GM06990 (cell line): ENCODE measurements around the gene OR5J2.

Experiments used
- DNase-seq: peaks from one replicate; pipeline ENCODE4 v3.0.0-alpha.2; 2011; ENCODE audit not compliant: insufficient read length; ENCODE audit errors: extremely low read depth
- H3K27me3 ChIP-seq: replicated peaks from 2 replicates; pipeline ENCODE4 v1.6.0; 2011; ENCODE audit warnings: low read length; ENCODE audit not compliant: control insufficient read depth, insufficient read depth
- H3K36me3 ChIP-seq: 2 replicates; pipeline ENCODE4 v1.5.1; 2011; ENCODE audit warnings: low read length; ENCODE audit not compliant: control insufficient read depth, insufficient read depth
- H3K4me3 ChIP-seq: replicated peaks from 2 replicates; pipeline ENCODE4 v1.5.1; 2011; ENCODE audit warnings: low read depth, mild to moderate bottlenecking, control low read depth, low read length
- CTCF ChIP-seq: IDR thresholded peaks from 2 replicates; pipeline ENCODE4 v1.5.1; 2011; ENCODE audit warnings: low read length, control low read depth, mild to moderate bottlenecking, inconsistent platforms; ENCODE audit not compliant: insufficient read depth, poor library complexity, severe bottlenecking

OR5J2 gene

GRCh38 chr11:56163804-56164203 lies 12.6 kb upstream of the OR5J2 start:
- Histone ChIP-seq H3K4me3 (no peak overlapping the region), H3K36me3 (no peaks in the 10 kb centered on the region), H3K27me3 (no peaks in the 10 kb centered on the region)
- TF ChIP-seq CTCF = no peak
- DNase-seq = no peak

GRCh38 chr11:56172256-56172830 lies 4.1 kb upstream of the OR5J2 start:
- no peak for DNase-seq
- Histone ChIP-seq H3K36me3 (no peaks in the 10 kb centered on the region), H3K4me3 (no peak overlapping the region), H3K27me3 (no peaks in the 10 kb centered on the region)
- TF ChIP-seq CTCF = no peak

GRCh38 chr11:56183459-56183858 lies 7.0 kb downstream of the OR5J2 start:
- no peak for TF ChIP-seq CTCF
- H3K4me3 ChIP-seq = no peak overlapping the region
- no peaks in the 10 kb centered on the region for H3K36me3 ChIP-seq
- no peak for DNase-seq
- H3K27me3 ChIP-seq = no peaks in the 10 kb centered on the region

GRCh38 chr11:56188602-56189001 lies 12.2 kb downstream of the OR5J2 start:
- TF ChIP-seq CTCF = no peak
- Histone ChIP-seq H3K4me3 (no peak overlapping the region), H3K36me3 (no peaks in the 10 kb centered on the region), H3K27me3 (no peaks in the 10 kb centered on the region)
- no peak for DNase-seq

GRCh38 chr11:56196705-56197104 lies 20.3 kb downstream of the OR5J2 start:
- DNase-seq = no peak
- TF ChIP-seq CTCF = no peak
- Histone ChIP-seq H3K27me3 (no peaks in the 10 kb centered on the region), H3K36me3 (no peaks in the 10 kb centered on the region), H3K4me3 (no peak overlapping the region)

DNA sequence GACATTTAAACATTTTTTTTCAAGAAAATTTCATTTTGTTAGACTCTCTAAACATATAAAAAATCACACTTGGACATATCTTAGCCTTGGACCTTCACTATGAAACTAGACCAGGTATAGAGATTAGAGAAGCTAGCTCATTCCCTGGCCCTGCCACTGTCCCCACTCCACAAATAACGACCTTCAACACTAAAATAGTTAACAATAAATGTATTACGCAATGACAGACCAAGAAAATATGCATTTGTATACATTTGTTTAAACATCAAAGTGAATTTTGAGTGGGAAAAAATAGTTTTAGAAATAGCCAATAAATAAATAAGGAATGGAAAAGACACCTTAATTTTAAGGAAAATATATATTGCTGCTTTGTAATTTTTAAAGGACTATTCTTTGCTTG lies 20.9 kb downstream of the OR5J2 start:
- no peak overlapping the region for H3K4me3 ChIP-seq
- no peaks in the 10 kb centered on the region for H3K36me3 ChIP-seq
- no peak for TF ChIP-seq CTCF
- H3K27me3 ChIP-seq = no peaks in the 10 kb centered on the region
- DNase-seq = no peak
